GM12878 (cell line): ENCODE measurements around the gene CHAC1. TPM values are rescaled to one million over a fixed set of nuclear protein-coding genes. Genes with fewer than 3 reads are reported as not detected.
"Not testable (repeated sequence)": the region's sequence is repeated elsewhere in the genome, so short reads cannot be mapped to it uniquely, and the experiment has no call there.

Source experiments
- ATAC-seq: fragments of 200-7000 bp; cut with Tn5 transposase; 3 replicates; pipeline ENCODE4 v1.9.1; 2020; ENCODE audit warnings: mild to moderate bottlenecking, moderate library complexity
- BruUV-seq: library from RNA; stranded (reverse); fragments of 400-500 nt; replicated peaks from 2 replicates; lab custom pipeline; 2021; lab: Mats Ljungman, UMichigan
- CTCF ChIA-PET: fragments of 300-600 bp; sonication (Branson Sonifier 250); formaldehyde crosslinking; extraction: SDS; loops from one replicate; lab custom pipeline; 2021; ENCODE audit warnings: inconsistent platforms; lab: Yijun Ruan, JAX
- POLR2A ChIA-PET: fragments of 350-600 bp; formaldehyde crosslinking; extraction: SDS; loops from one replicate; lab custom pipeline; 2021; ENCODE audit warnings: inconsistent platforms; lab: Charles Lee
- RAD21 ChIA-PET: fragments of 300-600 bp; sonication (Branson Sonifier 250); formaldehyde crosslinking; loops from one replicate; lab custom pipeline; 2023; ENCODE audit warnings: antibody characterized with exemption; ENCODE audit not compliant: unreplicated experiment; lab: Charles Lee
- SMC1A ChIA-PET: fragments of 300-600 bp; sonication (Branson Sonifier 250); formaldehyde crosslinking; loops from one replicate; lab custom pipeline; 2023; ENCODE audit not compliant: unreplicated experiment, uncharacterized antibody; lab: Charles Lee
- DNase-seq: peaks from one replicate; pipeline ENCODE4 v3.0.0-alpha.2; 2011; ENCODE audit warnings: low read depth, low spot score
- FAIRE-seq: peaks from 3 replicates; lab custom pipeline; 2011; peaks lifted over from hg19 to GRCh38; lab: Jason Lieb, UNC
- H2AFZ ChIP-seq: 2 replicates; pipeline ENCODE4 v1.6.0; 2011; ENCODE audit warnings: low read depth, low read length, control low read depth; ENCODE audit not compliant: control insufficient read depth
- H3K27ac ChIP-seq: 2 replicates; pipeline ENCODE4 v1.5.1; 2011; ENCODE audit warnings: control low read depth; ENCODE audit not compliant: control insufficient read depth, insufficient read depth
- H3K27me3 ChIP-seq, 2 experiments: replicated peaks in 1 of 2; 2 replicates each; pipeline versions ENCODE4 v1.6.0 to v1.6.1; 2011; ENCODE audit warnings: low read length in 1 of 2; ENCODE audit not compliant: control insufficient read depth in 2 of 2, insufficient read depth in 2 of 2
- H3K36me3 ChIP-seq, 2 experiments: 2 replicates each; pipeline ENCODE4 v1.5.1; 2011; ENCODE audit warnings: low read length in 1 of 2; ENCODE audit not compliant: control insufficient read depth in 2 of 2, insufficient read depth in 2 of 2
- H3K4me1 ChIP-seq: 2 replicates; pipeline ENCODE4 v1.6.1; 2011; ENCODE audit warnings: mild to moderate bottlenecking, low read length, moderate library complexity, mixed read lengths; ENCODE audit not compliant: control insufficient read depth, insufficient read depth
- H3K4me2 ChIP-seq: 2 replicates; pipeline ENCODE4 v1.6.0; 2011; ENCODE audit warnings: control low read depth; ENCODE audit not compliant: control insufficient read depth, insufficient read depth
- H3K4me3 ChIP-seq: fragments of 200-600 bp; sonication (generic); 2 replicates; pipeline ENCODE4 v1.5.1; 2016
- H3K79me2 ChIP-seq: 2 replicates; pipeline ENCODE4 v1.6.0; 2011; ENCODE audit warnings: low read length; ENCODE audit not compliant: control insufficient read depth, insufficient read depth
- H3K9ac ChIP-seq: 2 replicates; pipeline ENCODE4 v1.8.0; 2011; ENCODE audit warnings: low read length, control low read depth, mixed read lengths; ENCODE audit not compliant: control insufficient read depth, insufficient read depth
- H3K9me3 ChIP-seq: replicated peaks from 3 replicates; pipeline ENCODE4 v1.5.1; 2011; ENCODE audit warnings: mild to moderate bottlenecking, low read length; ENCODE audit not compliant: control insufficient read depth, insufficient read depth
- H4K20me1 ChIP-seq: 2 replicates; pipeline ENCODE4 v1.6.0; 2011; ENCODE audit not compliant: control insufficient read depth, insufficient read depth
- WGBS: methylation state at CpG from one replicate; pipeline ENCODE4 v1.1.6; 2016; ENCODE audit warnings: low lambda C conversion rate; ENCODE audit not compliant: insufficient replicate concordance, insufficient coverage; ENCODE audit errors: missing lambda C conversion rate; 5-methylcytosine and 5-hydroxymethylcytosine counted together
- in situ Hi-C: fragments of 300-500 bp; cut with MboI; formaldehyde crosslinking; loops from 9 replicates; pipeline ENCODE4 v1.14.3; 2018; ENCODE audit warnings: mixed read lengths
- intact Hi-C: fragments of 100-400 bp; cut with micrococcal nuclease; formaldehyde crosslinking; loops from one replicate; pipeline ENCODE4 v1.14.2; 2022; ENCODE audit not compliant: unreplicated experiment
- polyA plus RNA-seq, 11 experiments: library from polyadenylated mRNA; depleted of rRNA in 4 of 11; unstranded in 6 of 11; stranded (reverse) in 5 of 11; fragments of >200 nt; fragmentation: Nextera tagmentation in 4 of 11; fragmentation: Illumina TruSeq in 1 of 11; extraction: Ambion mirVana in 4 of 11; extraction: Trizol in 1 of 11; gene quantifications; 1 replicate in 1 of 11; 2 replicates in 10 of 11; pipeline versions ENCODE4 v1.2.1 to v1.2.3, GENCODE V29; 2011 to 2016; ENCODE audit warnings: inconsistent platforms in 2 of 11, missing spikeins in 2 of 11, low read depth in 1 of 11
- total RNA-seq, 4 experiments: library from RNA; depleted of rRNA in 3 of 4; stranded (reverse); fragments of >200 nt in 3 of 4; fragmentation: Illumina TruSeq in 1 of 4; extraction: Trizol in 1 of 4; gene quantifications; 2 replicates each; pipeline versions ENCODE4 v1.2.1 to v1.2.3, GENCODE V29; 2013 to 2021

The CHAC1 gene
- total and polyA plus RNA-seq, 10 of the 15 experiments (the other 5 are each of a cell fraction or from before 2014, with no cell fraction given) = 0.37 to 5.9 (median 3.3) TPM

DNA sequence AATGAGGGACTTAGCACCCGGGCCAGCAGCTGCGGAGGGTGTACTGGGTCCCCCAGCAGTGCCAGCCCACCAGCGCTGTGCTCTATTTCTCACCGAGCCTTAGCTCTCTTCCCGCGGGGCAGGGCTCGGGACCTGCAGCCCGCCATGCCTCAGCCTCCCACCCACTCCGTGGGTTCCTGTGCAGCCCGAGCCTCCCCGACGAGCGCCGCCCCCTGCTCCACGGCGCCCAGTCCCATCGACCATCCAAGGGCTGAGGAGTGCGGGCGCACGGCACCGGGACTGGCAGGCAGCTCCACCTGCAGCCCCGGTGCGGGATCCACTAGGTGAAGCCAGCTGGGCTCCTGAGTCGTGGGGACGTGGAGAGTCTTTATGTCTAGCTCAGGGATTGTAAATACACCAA, 8.5 kb downstream of the CHAC1 start:
- H4K20me1 ChIP-seq, H3K9ac ChIP-seq, intact Hi-C loops, DNase-seq, RAD21 ChIA-PET, H2AFZ ChIP-seq, SMC1A ChIA-PET, BruUV-seq, H3K79me2 ChIP-seq, H3K4me3 ChIP-seq, H3K36me3 ChIP-seq, H3K9me3 ChIP-seq, H3K4me2 ChIP-seq, ATAC-seq, FAIRE-seq, in situ Hi-C loops, H3K27me3 ChIP-seq, POLR2A ChIA-PET, H3K27ac ChIP-seq, H3K4me1 ChIP-seq: not testable (repeated sequence)
- WGBS = 79% methylated on average over 15 of the region's 25 CpGs
- CTCF ChIA-PET = interaction anchor here (1.1 to 2.6 kb wide), 3 partner anchors 20 to 88 kb away, joined by 3 to 10 read pairs (median 5); partner anchors contain the start of gene RHOV

GRCh38 chr15:40962317-40962716, 9.0 kb downstream of the CHAC1 start:
- in situ Hi-C loops, intact Hi-C loops, RAD21 ChIA-PET, H4K20me1 ChIP-seq, H3K27ac ChIP-seq, H2AFZ ChIP-seq, H3K27me3 ChIP-seq, H3K4me2 ChIP-seq, ATAC-seq, DNase-seq, H3K9me3 ChIP-seq, BruUV-seq, H3K4me3 ChIP-seq, FAIRE-seq, POLR2A ChIA-PET, H3K4me1 ChIP-seq, H3K9ac ChIP-seq, H3K36me3 ChIP-seq, H3K79me2 ChIP-seq: not testable (repeated sequence)
- 77% methylated on average over 14 of the region's 14 CpGs for WGBS
- CTCF ChIA-PET = interaction anchor here (0.6 to 2.6 kb wide), 4 partner anchors 21 to 1191 kb away, joined by 3 to 10 read pairs (median 4); partner anchors contain the start of gene RHOV
- SMC1A ChIA-PET = interaction anchor here (0.7 kb wide), 1 partner anchor 15 kb away, joined by 3 read pairs; no protein-coding TSS in a partner anchor
